Hematopoietic multipotent progenitor cell treated with erythropoietin and hydrocortisone succinate and interleukin-3 and kit ligand, for 15 days (in vitro differentiated cells): ENCODE measurements around the gene CTU2.

ENCODE experiments used
- DNase-seq: peaks from one replicate; pipeline ENCODE4 v3.0.0-alpha.2; 2015; ENCODE audit warnings: low spot score

CTU2 gene

DNA sequence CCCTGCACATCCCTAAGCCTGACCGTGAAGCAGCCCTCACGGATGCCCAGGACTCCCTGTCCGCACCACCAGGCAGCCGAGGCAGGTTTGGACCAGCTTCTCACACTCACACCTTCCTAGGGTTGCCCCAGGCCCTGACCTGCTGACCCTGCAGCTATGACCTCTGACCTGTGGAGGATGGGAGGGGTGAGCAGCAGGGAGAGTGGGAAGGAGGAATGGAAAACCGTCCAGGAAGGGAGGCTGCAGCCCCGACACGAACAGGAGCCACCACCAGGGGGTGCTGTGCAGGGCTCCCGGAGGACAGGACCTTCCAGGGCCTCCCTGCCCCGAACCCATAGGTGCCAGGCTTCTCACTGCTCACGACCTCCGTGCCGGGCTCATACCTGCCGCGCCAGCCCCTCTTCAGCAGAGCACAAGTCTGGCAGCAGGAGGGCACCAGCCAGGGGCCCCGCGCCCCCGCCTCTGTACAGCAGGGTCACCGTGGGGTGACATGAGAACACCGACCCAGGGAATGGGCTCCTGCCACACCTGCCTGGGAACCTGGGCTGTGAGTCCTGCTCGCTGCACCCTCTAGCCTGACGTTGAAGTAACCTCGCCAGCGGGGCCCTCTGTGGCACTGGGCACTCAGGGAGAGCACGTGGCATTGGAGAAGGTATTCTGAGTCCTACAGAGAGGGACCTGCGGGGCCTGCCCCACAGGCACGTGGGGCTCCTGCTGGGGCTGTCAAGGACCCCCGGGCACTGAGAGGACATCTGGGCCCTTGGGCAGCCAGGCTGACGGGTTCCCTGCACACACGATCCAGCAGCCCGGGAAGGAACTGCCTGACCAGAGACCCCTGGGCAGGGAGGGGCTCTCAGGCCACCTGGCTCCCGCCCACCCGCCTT is 37.6 kb downstream of the CTU2 start:
- DNase-seq = peak; percentile 75

DNA sequence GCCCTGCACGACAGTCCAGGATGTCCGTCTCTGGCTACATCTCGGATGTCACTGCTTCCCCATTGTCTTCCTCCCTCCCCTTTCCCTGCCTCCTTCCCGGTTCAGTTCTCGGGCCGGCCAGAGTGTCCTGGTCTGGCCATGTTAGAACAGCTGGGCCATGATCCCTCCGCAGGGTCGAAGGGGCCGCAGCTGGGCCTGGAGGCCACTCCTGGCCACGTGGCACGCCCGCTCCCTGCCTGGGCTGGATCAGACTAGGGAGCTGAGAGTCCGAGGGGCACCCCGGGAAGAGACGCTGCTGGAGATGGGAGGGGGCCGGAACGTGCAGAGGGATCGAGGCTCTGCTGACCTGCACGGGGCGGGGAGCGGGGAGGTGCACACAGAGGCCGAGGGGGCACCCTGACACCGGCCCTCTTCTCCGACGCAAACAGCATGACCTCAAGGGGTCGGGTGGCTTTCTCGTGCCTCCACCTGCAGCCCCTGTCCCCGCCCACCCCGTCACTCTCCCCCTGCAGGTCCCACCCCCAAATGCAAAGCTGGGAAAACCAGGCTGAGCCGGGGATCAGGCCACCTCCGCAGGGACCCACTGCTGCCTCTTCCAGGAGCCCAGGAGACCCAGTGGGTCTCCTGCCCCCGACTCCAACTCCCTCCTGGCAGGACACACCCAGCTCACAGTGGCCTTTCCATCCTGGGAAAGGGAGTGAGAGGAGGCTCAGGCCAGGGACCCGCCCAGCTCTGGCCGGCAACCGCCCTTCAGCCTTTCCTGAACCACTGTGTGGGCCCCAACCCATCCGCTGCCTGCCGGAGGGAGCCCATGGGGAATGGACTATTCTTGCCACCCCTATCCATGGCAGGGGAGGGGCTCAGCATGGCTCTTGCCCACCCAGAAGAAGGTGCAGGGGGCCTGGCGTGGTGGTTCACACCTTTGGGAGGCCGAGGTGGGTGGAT is 38.5 kb downstream of the CTU2 start:
- DNase-seq = no peak

DNA sequence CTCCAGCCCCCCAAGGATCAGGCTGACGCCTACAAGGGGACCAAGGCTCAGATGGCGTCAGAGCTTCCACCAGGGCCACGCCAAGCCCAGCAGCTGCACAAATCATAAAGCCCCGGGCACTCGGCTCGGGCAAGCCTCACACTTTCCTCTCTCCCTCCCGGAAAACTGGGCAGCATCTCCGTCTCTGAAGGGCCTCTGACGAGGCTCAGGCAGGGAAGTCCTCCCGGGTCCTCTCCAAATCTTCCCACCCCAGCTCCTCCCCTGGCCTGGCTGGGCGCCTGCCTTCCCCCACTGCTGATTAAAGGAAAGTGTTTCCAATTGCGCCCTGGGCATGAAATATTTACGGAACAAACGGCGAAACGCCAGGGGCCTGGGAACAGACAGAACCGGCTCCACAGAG is 40.2 kb downstream of the CTU2 start:
- no peak for DNase-seq

DNA sequence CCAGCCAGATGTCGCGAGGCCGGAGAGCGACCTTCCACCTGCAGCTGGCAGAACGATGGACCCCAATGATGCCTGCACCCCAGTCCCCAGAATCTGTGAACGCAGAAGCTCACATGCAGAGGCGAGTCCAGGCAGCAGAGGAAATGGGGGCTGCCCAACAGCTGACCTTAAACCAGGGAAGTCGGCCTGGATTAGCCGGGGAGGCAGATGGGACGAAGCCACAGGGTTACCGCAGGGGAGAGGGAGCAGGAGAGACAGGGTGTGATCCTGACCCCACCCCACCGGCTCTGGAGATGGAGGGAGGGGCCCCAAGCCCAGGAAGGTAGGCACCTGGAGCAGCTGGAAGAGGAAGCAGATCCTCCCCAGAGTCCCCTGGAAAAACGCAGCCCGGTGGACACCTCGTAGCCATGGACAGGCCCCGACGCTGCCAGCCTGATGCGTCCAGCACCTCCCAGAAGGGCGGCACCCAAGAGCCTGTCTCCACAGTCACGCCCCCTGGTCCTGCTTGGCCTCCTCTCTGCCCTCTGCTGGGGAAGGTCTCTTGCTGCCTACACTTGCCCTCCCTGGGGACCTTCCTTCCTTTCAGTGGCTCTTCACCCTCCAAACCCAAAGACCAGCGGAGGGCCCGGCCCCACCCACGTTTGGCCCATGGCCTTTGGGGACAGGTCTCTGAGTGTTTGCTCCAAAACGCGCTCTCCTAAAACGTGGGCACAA is 41.4 kb downstream of the CTU2 start:
- peak; percentile 80 for DNase-seq

DNA sequence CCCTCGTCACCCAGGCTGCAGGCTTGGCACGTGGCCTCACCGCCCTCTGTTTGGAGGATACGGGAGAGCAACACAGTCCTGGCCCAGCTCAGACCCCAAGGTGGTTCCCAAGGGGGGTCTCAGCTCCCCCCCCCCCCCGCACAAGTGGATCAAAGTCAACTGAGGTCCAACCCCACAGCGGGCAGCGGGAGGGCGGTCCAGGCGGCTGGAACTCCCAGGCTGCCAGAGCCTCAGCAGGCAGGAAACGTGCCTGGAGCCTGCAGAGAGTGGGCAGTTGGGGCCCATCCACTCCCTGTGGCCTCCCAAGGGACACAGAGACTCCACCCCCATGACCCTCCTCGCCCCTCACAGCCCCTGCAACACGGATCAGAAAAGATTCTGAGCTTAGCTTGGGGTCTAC is 42.1 kb downstream of the CTU2 start:
- DNase-seq = no peak

DNA sequence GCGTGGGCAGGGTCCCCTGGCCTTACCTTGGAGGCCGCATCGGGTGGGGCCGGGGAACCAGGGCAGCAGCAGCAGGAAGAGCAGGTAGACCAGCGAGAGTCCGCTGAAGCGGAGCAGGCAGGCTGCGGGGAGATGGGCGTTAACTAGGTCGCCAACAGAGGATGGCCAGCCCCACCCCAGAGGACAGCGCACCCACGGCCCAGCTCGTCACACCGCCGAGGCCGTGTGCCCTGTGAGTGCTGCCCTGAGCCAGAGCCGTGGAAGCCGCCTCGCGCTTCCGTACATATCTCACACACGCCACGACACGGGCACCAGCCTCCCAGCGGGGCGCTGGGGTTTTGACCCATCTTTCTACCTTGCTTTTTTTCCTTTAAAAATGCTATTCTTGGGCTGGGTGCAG is 43.1 kb downstream of the CTU2 start:
- no peak for DNase-seq

- DNase-seq = no peak
Measured at GRCh38 chr16:88750854-88751253, 44.6 kb downstream of the CTU2 start.

- DNase-seq = no peak
Measured at GRCh38 chr16:88752386-88753002, 46.2 kb downstream of the CTU2 start.

DNA sequence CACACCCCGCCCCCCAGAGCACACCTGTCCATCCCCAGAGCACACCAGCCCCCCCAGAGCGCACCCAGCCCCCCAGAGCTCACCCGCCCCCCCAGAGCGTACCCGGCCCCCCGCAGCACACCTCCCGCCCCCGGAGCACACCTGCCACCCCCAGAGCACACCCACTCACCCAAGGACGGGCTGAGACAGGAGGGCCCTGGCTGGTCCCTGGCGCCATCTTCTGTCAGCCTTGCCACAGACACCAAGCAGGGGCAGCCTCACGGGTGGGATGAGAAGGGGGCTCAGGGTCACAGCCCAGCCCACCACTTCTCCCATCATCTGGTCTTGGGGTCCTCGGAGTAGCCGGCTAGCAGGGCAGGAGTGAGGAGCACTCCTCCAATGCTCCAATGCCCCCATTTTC is 46.9 kb downstream of the CTU2 start:
- DNase-seq = no peak

- no peak for DNase-seq
Measured at GRCh38 chr16:88753602-88754001, 47.3 kb downstream of the CTU2 start.

GRCh38 chr16:88754109-88754911 is 48.0 kb downstream of the CTU2 start:
- no peak for DNase-seq

DNA sequence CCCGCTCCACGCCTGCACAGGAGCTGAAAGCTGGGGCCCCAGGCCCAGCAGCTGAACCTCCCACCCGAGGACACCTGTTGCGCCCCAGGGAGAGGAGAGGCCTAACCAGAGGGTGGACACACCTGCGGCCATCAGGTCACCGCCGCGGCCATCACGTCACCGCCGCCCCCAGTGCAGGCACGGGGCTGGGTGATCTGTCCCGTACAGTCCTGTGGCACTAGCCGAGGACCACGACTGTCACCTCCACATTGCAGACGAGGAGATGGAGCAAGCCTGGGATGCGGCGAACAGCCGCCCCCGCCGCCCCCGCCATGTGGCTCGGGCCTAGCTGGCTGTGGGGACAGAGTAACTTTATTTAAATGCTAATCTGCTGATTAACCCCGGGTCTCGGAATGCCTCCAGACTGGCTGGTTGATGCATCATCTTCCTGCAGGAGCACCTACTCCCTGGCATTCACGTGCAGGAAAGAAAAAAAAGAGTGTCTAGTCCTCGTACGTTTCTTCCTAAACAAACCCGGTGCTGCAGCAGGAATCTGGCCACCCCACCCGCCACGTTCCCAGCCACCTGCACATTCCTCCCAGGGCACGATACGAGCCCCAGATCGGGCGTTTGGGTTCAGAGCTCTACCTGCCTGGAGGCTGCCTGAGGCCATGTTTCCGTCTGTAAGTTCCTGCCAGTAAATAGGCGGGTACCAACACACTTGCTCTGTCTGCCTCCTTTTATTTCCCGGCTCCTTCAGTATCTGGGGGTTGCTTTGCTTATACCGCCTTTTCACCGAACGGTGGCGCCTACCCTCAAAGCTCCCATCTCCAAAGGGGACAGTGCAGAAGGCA is 48.8 kb downstream of the CTU2 start:
- DNase-seq = no peak

DNA sequence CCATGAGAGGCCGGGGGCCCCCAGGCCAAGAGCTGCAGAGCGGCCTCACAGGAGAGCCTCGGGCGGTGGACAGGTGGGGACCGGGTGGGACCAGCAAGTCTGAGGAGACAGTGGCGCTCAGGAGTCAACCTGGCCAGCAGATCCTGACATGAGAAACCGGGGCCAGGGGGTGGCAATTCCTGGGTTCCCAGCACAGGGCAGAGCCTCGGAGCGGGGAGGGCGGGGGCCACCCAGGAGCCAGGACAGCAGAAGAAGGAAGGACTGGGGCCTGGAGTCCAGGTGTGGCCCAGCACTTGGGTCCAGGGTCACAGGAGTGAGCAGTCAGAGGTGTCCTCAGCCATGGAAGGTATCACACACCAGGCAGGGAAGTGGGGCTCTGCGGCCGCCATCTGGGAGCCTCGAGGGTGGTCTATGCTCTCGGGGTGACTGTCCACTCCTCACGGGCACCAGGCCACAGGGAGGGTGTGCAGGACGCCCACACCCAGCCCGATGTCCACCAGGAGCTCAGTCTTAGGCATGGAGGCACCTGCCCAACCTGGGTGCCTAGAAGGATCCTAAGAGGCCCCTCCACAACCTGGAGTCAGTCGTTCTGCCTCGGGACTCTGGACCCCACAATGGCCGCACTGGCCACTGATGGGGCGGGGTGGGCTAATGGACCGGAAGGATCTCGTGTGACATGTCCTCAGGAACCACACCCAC is 49.6 kb downstream of the CTU2 start:
- no peak for DNase-seq

GRCh38 chr16:88758227-88758943 is 52.1 kb downstream of the CTU2 start:
- no peak for DNase-seq

DNA sequence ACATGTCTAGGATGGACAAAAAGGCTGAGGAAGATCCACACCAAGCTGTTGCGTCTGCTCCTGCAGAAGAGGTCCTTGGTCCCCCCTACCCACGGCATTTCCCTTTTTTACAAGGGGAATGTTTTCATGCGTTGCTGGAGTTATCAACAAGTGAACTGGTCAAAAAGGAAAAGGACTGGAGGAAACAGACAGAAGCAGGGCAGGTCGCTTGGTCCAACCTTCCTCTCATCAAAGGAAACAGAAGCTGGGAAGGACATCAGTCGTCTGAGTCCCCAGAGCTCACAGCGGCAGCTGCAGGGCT is 52.6 kb downstream of the CTU2 start:
- no peak for DNase-seq

DNA sequence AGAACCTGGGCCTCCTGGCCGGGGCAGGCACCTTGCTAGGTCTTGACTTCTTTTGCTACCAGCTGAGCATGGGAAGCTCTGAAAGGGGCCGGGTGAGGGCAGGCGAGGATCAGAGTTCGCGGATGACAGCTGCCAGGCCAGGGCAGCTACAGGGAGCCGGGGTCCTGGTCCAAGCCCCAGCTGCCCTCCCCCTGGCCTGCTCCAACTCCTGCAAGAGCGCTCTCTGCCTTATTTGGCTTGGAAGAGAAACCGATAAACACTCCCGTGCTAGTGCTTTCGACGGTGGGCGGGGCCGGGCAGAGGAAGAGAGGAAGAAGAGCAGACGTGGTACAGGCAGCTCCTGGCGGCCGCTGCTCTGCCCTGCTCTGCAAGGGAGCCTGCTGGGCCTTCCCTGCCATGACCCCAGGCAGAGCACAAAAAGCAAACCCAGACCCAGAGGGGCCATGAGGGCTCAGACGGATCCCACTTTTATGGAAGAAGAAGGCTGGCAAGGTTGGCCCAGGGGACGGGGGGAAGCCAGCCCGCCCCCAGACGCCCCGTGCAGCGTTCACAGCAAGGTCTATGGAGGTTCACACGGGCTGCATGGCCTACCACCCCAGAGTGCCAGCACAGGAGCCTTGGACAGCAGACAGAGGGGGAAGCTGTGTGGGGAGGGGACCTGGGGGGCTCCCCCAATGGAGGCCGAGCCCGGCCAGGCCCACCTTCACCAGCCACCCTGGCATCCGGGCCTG is 53.1 kb downstream of the CTU2 start:
- peak; percentile 26 for DNase-seq

- DNase-seq = no peak
Measured at GRCh38 chr16:88759976-88760350, 53.7 kb downstream of the CTU2 start.

DNA sequence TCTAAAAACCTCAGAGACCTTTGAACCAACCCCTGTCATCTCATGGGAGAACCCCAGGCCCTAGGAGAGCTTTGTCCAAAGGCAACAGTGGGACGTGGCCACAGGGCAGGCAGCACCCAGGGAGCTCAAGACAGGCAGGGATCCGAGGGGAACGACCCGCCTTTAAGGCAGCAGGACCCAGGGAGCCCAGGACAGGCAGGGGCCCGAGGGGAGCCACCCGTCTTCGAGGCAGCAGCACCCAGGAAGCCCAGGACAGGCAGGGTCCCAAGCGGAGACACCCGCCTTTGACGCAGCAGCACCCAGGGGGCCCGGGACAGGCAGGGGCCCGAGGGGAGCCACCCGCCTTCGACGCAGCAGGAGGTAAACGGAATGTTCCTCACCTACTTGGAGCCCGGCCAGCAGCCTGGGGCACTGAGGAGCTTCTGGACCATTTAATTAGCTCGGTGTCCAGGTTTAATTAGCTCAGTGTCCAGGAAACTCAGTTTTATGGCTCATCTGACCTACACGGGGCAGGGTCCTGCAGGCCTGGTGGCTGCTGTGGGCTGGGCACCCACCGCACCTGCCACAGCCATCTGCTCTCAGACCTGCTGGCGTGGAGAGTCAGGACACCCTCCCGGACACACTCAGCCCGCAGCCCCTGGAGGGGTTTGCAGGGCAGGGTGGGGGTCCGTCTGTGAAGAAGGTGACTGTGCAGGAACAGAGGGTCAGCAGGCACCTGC is 54.3 kb downstream of the CTU2 start:
- DNase-seq = no peak
